BJ (cell line): Measurements from ENCODE around the gene LYRM9. TPM values are rescaled to one million over a fixed set of nuclear protein-coding genes. Genes with fewer than 3 reads are reported as not detected.
"Not testable (repeated sequence)": the region's sequence is repeated elsewhere in the genome, so short reads cannot be mapped to it uniquely, and the experiment has no call there.

Experiments
- CTCF ChIA-PET: fragments of 350-600 bp; formaldehyde crosslinking; extraction: SDS; loops from one replicate; lab custom pipeline; 2021; ENCODE audit warnings: antibody characterized with exemption, inconsistent platforms; lab: Yijun Ruan, JAX
- POLR2A ChIA-PET: fragments of 300-600 bp; sonication (Branson Sonifier 250); formaldehyde crosslinking; extraction: SDS; loops from one replicate; lab custom pipeline; 2021; ENCODE audit warnings: antibody characterized with exemption; lab: Charles Lee
- DNase-seq: peaks from one replicate; pipeline ENCODE4 v3.0.0-alpha.2; 2011; ENCODE audit warnings: low read depth
- H3K27me3 ChIP-seq: 2 replicates; pipeline ENCODE4 v1.6.0; 2011; ENCODE audit warnings: low read length; ENCODE audit not compliant: control insufficient read depth, insufficient read depth
- H3K36me3 ChIP-seq: 2 replicates; pipeline ENCODE4 v1.5.1; 2011; ENCODE audit warnings: low read length; ENCODE audit not compliant: control insufficient read depth, insufficient read depth
- H3K4me3 ChIP-seq: 2 replicates; pipeline ENCODE4 v1.5.1; 2011; ENCODE audit warnings: low read depth, mild to moderate bottlenecking, control low read depth, low read length
- polyA plus RNA-seq: library from polyadenylated mRNA; depleted of rRNA; stranded (reverse); fragments of >200 nt; gene quantifications from 2 replicates; pipeline ENCODE4 v1.2.3, GENCODE V29; 2011
- TF ChIP-seq, protein P1 (sequence below): IDR thresholded peaks from 2 replicates; pipeline ENCODE4 v1.5.1; 2011; ENCODE audit warnings: low read depth, mild to moderate bottlenecking, control low read depth, inconsistent platforms, low read length, moderate library complexity; ENCODE audit not compliant: insufficient read depth

LYRM9 gene
- polyA plus RNA-seq, 1 experiment: 7.0 TPM

DNA sequence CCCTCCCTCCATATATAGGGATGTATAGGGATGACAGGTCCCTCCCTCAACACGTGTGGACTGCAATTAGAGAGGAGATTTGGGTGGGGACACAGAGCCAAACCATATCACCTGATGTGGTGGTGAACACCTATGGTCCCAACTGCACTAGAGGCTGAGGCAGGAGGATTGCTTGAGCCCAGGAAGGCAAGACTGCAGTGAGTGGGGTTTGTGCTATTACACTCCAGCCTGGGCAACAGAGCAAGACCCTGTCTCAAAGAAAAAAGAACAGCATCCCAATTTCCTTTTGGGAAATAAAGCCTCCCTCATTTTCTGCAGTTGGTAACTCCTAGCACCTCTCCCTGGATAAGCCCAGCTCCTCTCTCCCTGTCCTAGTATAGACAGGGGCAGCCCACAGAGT lies 23.8 kb upstream of the LYRM9 start:
- peaks cover 2% of the 10 kb centered on the region for H3K27me3 ChIP-seq
- no peak for DNase-seq
- POLR2A ChIA-PET: no interaction called here
- TF ChIP-seq, protein P1, sequence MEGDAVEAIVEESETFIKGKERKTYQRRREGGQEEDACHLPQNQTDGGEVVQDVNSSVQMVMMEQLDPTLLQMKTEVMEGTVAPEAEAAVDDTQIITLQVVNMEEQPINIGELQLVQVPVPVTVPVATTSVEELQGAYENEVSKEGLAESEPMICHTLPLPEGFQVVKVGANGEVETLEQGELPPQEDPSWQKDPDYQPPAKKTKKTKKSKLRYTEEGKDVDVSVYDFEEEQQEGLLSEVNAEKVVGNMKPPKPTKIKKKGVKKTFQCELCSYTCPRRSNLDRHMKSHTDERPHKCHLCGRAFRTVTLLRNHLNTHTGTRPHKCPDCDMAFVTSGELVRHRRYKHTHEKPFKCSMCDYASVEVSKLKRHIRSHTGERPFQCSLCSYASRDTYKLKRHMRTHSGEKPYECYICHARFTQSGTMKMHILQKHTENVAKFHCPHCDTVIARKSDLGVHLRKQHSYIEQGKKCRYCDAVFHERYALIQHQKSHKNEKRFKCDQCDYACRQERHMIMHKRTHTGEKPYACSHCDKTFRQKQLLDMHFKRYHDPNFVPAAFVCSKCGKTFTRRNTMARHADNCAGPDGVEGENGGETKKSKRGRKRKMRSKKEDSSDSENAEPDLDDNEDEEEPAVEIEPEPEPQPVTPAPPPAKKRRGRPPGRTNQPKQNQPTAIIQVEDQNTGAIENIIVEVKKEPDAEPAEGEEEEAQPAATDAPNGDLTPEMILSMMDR: no peak
- no peaks in the 10 kb centered on the region for H3K36me3 ChIP-seq
- CTCF ChIA-PET: interaction anchor here (0.7 kb wide), 1 partner anchor 23 kb away, joined by 4 read pairs; no protein-coding TSS in a partner anchor
- no peak overlapping the region for H3K4me3 ChIP-seq

DNA sequence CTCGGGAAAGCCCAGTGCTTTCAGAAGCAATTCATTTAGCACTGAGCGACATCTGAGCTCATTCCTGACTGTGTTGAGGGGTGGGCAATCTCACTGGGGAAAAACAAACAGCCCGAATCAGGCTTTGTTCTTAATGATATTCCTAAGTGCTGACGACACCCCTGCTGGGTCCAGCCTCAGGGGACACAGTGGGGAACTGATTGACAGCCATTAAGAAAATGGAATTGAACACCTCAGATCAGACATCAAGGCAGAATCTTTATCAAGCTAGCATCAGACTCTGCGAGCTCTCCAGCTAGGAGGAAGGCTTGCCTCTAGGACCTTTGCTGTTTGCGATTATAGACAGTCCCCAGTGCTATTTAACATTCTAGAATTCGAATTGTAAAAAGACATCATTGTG lies 22.5 kb upstream of the LYRM9 start:
- H3K27me3 ChIP-seq: peaks cover 2% of the 10 kb centered on the region
- ChIA-PET CTCF (no interaction called here), POLR2A (no interaction called here)
- DNase-seq: no peak
- TF ChIP-seq, protein P1: no peak
- H3K36me3 ChIP-seq: no peaks in the 10 kb centered on the region
- H3K4me3 ChIP-seq: no peak overlapping the region

DNA sequence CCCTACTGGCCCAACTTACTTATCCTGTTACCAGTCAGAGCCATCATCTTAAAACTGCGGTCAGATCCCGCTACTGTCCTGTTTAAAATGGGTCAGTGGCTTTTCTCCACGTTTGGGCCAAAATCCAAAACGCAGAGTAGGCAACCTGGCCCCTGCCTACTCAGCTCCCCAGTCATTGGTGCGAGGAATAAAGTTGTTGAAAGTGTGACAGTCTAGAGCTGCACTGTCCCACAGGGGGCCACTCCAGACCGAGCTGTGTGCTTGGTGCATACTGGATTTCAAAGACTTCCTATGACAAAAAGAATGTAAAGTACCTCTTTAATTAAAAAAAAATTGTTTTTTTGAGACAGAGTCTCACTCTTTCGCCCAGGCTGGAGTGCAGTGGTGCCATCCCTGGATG lies 21.2 kb upstream of the LYRM9 start:
- Histone ChIP-seq H3K27me3 (peaks cover 2% of the 10 kb centered on the region), H3K4me3 (no peak overlapping the region), H3K36me3 (no peaks in the 10 kb centered on the region)
- POLR2A ChIA-PET: no interaction called here
- no peak for DNase-seq
- TF ChIP-seq, protein P1: no peak
- CTCF ChIA-PET: no interaction called here

DNA sequence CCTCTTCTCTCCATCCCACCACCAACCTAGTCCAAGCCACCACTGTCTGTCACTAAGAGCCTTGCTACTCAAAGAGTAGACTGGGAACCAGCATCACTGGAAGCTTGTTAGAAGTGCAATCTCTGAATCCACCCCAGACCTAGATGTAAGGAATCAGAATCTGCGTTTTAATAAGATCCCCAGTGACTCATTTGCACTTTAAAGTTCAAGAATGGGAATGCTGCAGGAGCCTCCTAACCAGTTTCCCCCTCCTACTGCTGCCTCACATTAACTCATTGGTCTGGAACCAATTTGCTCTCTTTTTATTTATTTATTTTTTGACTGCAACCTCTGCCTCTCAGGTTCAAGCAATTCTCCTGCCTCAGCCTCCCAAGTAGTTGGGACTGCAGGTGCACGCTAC lies 19.8 kb upstream of the LYRM9 start:
- Histone ChIP-seq H3K36me3 (no peaks in the 10 kb centered on the region), H3K4me3 (no peak overlapping the region), H3K27me3 (peaks cover 2% of the 10 kb centered on the region)
- POLR2A ChIA-PET: no interaction called here
- no peak for DNase-seq
- CTCF ChIA-PET: interaction anchor here (0.9 kb wide), 1 partner anchor 19 kb away, joined by 3 read pairs; no protein-coding TSS in a partner anchor
- TF ChIP-seq, protein P1: no peak

DNA sequence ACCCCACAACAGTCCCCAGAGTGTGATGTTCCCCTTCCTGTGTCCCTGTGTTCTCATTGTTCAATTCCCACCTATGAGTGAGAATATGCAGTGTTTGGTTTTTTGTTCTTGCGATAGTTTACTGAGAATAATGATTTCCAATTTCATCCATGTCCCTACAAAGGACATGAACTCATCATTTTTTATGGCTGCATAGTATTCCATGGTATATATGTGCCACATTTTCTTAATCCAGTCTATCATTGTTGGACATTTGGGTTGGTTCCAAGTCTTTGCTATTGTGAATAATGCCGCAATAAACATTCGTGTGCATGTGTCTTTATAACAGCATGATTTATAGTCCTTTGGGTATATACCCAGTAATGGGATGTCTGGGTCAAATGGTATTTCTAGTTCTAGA lies 19.1 kb upstream of the LYRM9 start:
- CTCF ChIA-PET: interaction anchor here (0.9 kb wide), 1 partner anchor 19 kb away, joined by 3 read pairs; no protein-coding TSS in a partner anchor
- H3K36me3 ChIP-seq, H3K27me3 ChIP-seq, DNase-seq, POLR2A ChIA-PET, H3K4me3 ChIP-seq: not testable (repeated sequence)

DNA sequence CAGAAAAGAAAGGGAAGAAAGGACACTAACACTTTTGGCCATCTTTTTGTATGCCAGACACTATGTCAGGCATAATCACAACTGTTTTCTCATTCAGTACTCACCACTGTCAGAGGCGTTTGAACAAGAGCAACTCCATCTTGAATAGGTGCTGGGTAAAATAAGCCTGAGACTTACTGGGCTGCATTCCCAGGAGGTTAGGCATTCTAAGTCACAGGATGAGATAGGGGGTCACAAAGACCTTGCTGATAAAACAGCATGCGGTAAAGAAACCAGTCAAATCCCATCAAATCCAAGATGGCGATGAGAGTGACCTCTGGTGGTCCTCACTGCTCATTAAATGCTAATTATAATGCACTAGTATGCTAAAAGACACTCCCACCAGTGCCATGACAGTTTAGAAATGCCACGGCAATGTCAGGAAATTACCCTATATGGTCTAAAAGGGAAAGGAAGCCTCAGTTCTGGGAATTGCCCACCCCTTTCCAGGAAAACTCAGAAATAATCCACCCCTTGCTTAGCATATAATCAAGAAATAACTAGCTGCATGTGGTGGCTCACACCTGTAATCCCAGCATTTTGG lies 14.9 kb upstream of the LYRM9 start:
- H3K27me3 ChIP-seq: no peaks in the 10 kb centered on the region; the same call in 1 of the 2 replicates

More for the DNA sequence above, 14.9 kb upstream of the LYRM9 start:
- CTCF ChIA-PET: interaction anchor here (0.6 to 2.1 kb wide), 3 partner anchors 13 to 109 kb away, joined by 3 to 5 read pairs (median 3); partner anchors contain the start of gene LYRM9
- DNase-seq: no peak
- Histone ChIP-seq H3K4me3 (no peak overlapping the region), H3K36me3 (no peaks in the 10 kb centered on the region)
- TF ChIP-seq, protein P1: no peak
- POLR2A ChIA-PET: no interaction called here
